Stomach (tissue), 9 donors: ENCODE results near the gene PALLD. TPM values are rescaled to one million over a fixed set of nuclear protein-coding genes. Genes with fewer than 3 reads are reported as not detected.

Source experiments
- DNase-seq, 2 donors: peaks; one replicate each; pipeline versions ENCODE4 v3.0.0 to v3.0.0-alpha.2; 2013 to 2019
- H3K27ac ChIP-seq, 5 donors: fragments of 200-600 bp in 4 of 5; sonication (generic) in 4 of 5; one replicate each; pipeline ENCODE4 v1.5.1; 2013 to 2019; ENCODE audit warnings: mild to moderate bottlenecking in 1 of 5, moderate library complexity in 1 of 5
- H3K27me3 ChIP-seq, 3 donors: fragments of 200-600 bp; sonication (generic); one replicate each; pipeline ENCODE4 v1.5.1; 2017 to 2019; ENCODE audit warnings: mixed run types in 1 of 3
- H3K36me3 ChIP-seq, 4 donors: fragments of 200-600 bp; sonication (generic); 1 replicate in 3 of 4; 2 replicates in 1 of 4; pipeline ENCODE4 v1.5.1; 2016 to 2019
- H3K4me1 ChIP-seq, 4 donors: fragments of 200-600 bp; sonication (generic); one replicate each; pipeline ENCODE4 v1.5.1; 2016 to 2019
- H3K4me3 ChIP-seq, 4 donors: fragments of 200-600 bp; sonication (generic) in 3 of 4; one replicate each; pipeline ENCODE4 v1.5.1; 2016 to 2019; ENCODE audit warnings: mild to moderate bottlenecking in 1 of 4
- H3K9me3 ChIP-seq, 4 donors: fragments of 200-600 bp; sonication (generic); one replicate each; pipeline ENCODE4 v1.5.1; 2016 to 2019
- CTCF ChIP-seq, 7 experiments: fragments of 450-650 bp in 4 of 7; fragments of 200-600 bp in 3 of 7; sonication (generic) in 3 of 7; IDR thresholded peaks; one replicate each; pipeline ENCODE4 v1.5.1; 2016 to 2019; ENCODE audit warnings: antibody characterized with exemption in 7 of 7, control low read depth in 2 of 7, mild to moderate bottlenecking in 1 of 7
- EP300 ChIP-seq: sonication (generic); formaldehyde crosslinking; IDR thresholded peaks from one replicate; pipeline ENCODE4 v1.6.1; 2017; ENCODE audit warnings: antibody characterized with exemption
- POLR2A ChIP-seq, 4 donors: fragments of 450-650 bp; IDR thresholded peaks; one replicate each; pipeline ENCODE4 v1.6.1; 2016; ENCODE audit warnings: antibody characterized with exemption in 4 of 4, control low read depth in 2 of 4, mild to moderate bottlenecking in 1 of 4, moderate library complexity in 1 of 4
- POLR2AphosphoS5 ChIP-seq, 3 donors: sonication (generic); formaldehyde crosslinking; IDR thresholded peaks; one replicate each; pipeline ENCODE4 v1.6.1; 2016; ENCODE audit warnings: antibody characterized with exemption in 3 of 3
- WGBS, 5 donors: extraction: QIAGEN DNeasy Blood & Tissue Kit in 3 of 5; methylation state at CpG; one replicate each; pipeline versions ENCODE4 v1.1.5 to v1.1.7; 2013 to 2018; 5-methylcytosine and 5-hydroxymethylcytosine counted together
- intact Hi-C: fragments of 100-400 bp; cut with DNase I; formaldehyde crosslinking; loops from one replicate; pipeline ENCODE4 v1.15.1; 2023; ENCODE audit warnings: low total_unique reads
- polyA plus RNA-seq, 3 donors: library from polyadenylated mRNA; stranded (reverse); fragments of 200-250 nt; gene quantifications; one replicate each; pipeline ENCODE4 v1.2.3, GENCODE V29; 2013
- total RNA-seq, 5 donors: library from RNA; depleted of rRNA; stranded (reverse); fragments of >200 nt; gene quantifications; one replicate each; pipeline versions ENCODE4 v1.1.0 to v1.2.3, GENCODE V29; 2014 to 2016
- donor health status: healthy with polysubstance abuse.
- donor health status: Bipolar disorder and iron deficiency.
- donor health status: healthy.

PALLD gene
- total and polyA plus RNA-seq, 8 donors: 75.9 to 984 (median 206) TPM

- no peaks in the 10 kb centered on the region for H3K4me1 ChIP-seq
- 56 to 91% (median 85%) methylated on average over 1 of the region's 1 CpG for WGBS, 5 donors
- H3K9me3 ChIP-seq: no peaks in the 10 kb centered on the region
- no peaks in the 10 kb centered on the region for H3K27me3 ChIP-seq
- DNase-seq: no peak
- no peak overlapping the region for H3K27ac ChIP-seq
- H3K36me3 ChIP-seq: no peaks in the 10 kb centered on the region
- H3K4me3 ChIP-seq: no peak overlapping the region
- no peak for TF ChIP-seq CTCF (IDR thresholded peaks at IDR 0.05)
- no peak for TF ChIP-seq POLR2A (IDR thresholded peaks at IDR 0.05)
- no peak for TF ChIP-seq EP300
- TF ChIP-seq POLR2AphosphoS5 (IDR thresholded peaks at IDR 0.05): no peak
- intact Hi-C loops: no loop called here
These were observed 37.7 kb downstream of the PALLD start for GRCh38 chr4:168534535-168534934.

DNA sequence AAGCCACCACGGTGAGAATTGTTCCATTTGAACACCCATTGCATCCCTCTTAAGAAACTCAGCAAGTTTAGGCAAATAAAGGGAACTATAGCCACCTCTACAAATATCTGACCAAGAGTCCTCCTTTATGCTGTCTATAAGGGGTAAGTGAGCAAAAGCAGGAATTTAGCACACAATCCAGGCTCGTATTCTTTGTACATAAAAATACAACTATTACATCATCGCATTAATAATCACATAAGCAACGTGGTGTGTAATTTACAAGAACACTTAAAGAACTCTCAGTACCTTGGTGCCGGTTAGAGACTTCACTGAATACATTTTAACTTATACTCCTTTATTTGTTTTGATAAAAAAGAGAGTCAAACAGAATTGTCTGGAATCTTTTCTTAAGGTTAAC is 38.8 kb downstream of the PALLD start:
- WGBS, 5 donors: 33 to 53% (median 49%) methylated on average over 5 of the region's 5 CpGs
- no peak overlapping the region for H3K27ac ChIP-seq
- no peaks in the 10 kb centered on the region for H3K9me3 ChIP-seq
- no peak overlapping the region for H3K4me3 ChIP-seq
- TF ChIP-seq CTCF (IDR thresholded peaks at IDR 0.05) (no peak), POLR2AphosphoS5 (IDR thresholded peaks at IDR 0.05) (no peak), POLR2A (IDR thresholded peaks at IDR 0.05) (no peak), EP300 (no peak)
- H3K27me3 ChIP-seq: no peaks in the 10 kb centered on the region
- intact Hi-C loops: no loop called here
- DNase-seq: no peak
- H3K4me1 ChIP-seq: no peaks in the 10 kb centered on the region
- no peaks in the 10 kb centered on the region for H3K36me3 ChIP-seq

DNA sequence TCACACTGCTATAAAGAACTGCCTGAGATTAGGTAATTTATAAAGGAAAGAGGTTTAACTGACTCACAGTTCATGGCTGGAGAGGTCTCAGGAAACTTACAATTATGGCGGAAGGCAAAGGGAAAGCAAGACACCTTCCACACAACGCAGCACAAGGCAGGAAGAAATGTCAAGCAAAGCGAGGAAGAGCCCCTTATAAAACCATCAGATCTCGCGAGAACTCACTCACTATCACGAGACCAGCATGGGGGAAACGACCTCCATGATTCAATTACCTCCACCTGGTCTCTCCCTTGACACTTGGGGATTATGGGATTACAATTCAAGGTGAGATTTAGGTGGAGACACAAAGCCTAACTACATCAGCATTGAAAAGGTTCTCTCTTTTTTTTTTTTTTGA is 39.6 kb downstream of the PALLD start:
- H3K4me1 ChIP-seq: no peaks in the 10 kb centered on the region
- H3K27me3 ChIP-seq: no peaks in the 10 kb centered on the region
- no peaks in the 10 kb centered on the region for H3K9me3 ChIP-seq
- TF ChIP-seq POLR2A (IDR thresholded peaks at IDR 0.05) (no peak), EP300 (no peak), POLR2AphosphoS5 (IDR thresholded peaks at IDR 0.05) (no peak), CTCF (IDR thresholded peaks at IDR 0.05) (no peak)
- WGBS, 5 donors: 73 to 87% (median 79%) methylated on average over 7 of the region's 7 CpGs
- H3K27ac ChIP-seq: no peak overlapping the region
- H3K36me3 ChIP-seq: no peaks in the 10 kb centered on the region
- H3K4me3 ChIP-seq: no peak overlapping the region
- intact Hi-C loops: no loop called here
- no peak for DNase-seq

DNA sequence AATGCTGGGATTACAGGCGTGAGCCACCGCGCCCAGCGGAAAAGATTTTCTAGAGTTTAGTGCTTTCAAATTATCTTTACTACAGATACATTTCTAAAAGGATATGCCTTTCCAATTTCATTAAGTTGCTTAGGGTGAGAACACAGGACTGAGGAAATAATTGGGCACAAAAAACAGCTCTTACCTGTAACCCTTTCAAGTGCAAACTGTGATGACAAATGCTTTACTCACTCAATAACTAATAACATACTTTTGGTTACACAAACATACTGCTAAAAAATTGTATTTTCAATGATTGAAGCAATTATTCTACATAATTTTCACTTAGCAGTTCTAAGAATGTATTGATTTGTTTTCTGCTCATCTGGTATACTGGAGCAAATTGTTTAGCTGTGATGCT is 40.2 kb downstream of the PALLD start:
- H3K9me3 ChIP-seq: no peaks in the 10 kb centered on the region
- DNase-seq: no peak
- no peaks in the 10 kb centered on the region for H3K27me3 ChIP-seq
- no peaks in the 10 kb centered on the region for H3K4me1 ChIP-seq
- no peak overlapping the region for H3K27ac ChIP-seq
- intact Hi-C loops: no loop called here
- TF ChIP-seq POLR2AphosphoS5 (IDR thresholded peaks at IDR 0.05): no peak
- no peak overlapping the region for H3K4me3 ChIP-seq
- 92 to 100% (median 99%) methylated on average over 4 of the region's 4 CpGs for WGBS, 5 donors
- H3K36me3 ChIP-seq: no peaks in the 10 kb centered on the region

- no peak overlapping the region for H3K27ac ChIP-seq
- intact Hi-C loops: no loop called here
- no peaks in the 10 kb centered on the region for H3K36me3 ChIP-seq
- H3K4me3 ChIP-seq: no peak overlapping the region
- TF ChIP-seq EP300: no peak
- no peak for TF ChIP-seq POLR2AphosphoS5 (IDR thresholded peaks at IDR 0.05)
- no peak for TF ChIP-seq CTCF (IDR thresholded peaks at IDR 0.05)
- H3K27me3 ChIP-seq: no peaks in the 10 kb centered on the region
- no peaks in the 10 kb centered on the region for H3K4me1 ChIP-seq
- 47 to 67% (median 62%) methylated on average over 3 of the region's 3 CpGs for WGBS, 5 donors
- H3K9me3 ChIP-seq: no peaks in the 10 kb centered on the region
- DNase-seq: no peak
These were observed 40.7 kb downstream of the PALLD start for GRCh38 chr4:168537571-168537970.
